NOMO-1 treated with DMSO at 0.1 percent for 48 hours (cell line): ENCODE results near the gene DPEP2NB.

Source experiments
- DNase-seq: peaks from one replicate; lab custom pipeline; 2025; ENCODE audit not compliant: unreplicated experiment; lab: John Stamatoyannopoulos, UW

DPEP2NB gene

GRCh38 chr16:67964477-67965131, 51.1 kb downstream of the DPEP2NB start:
- DNase-seq, result no peak

GRCh38 chr16:67963662-67964321, 51.9 kb downstream of the DPEP2NB start:
- no peak for DNase-seq
